Measurements from ENCODE around the gene GTF2H1.

GTF2H1 gene

GRCh38 chr11:18321969-18322711, at the start of gene GTF2H1, which contains the start of gene HPS5:
Gene GTF2H1, plus strand, starts transcription at chr11:18322567. Its CDS starts 10,508 bp downstream, at chr11:18333075.
Gene HPS5, minus strand, starts transcription at chr11:18322140. Its CDS starts 4,282 bp downstream, at chr11:18317858.
- in situ Hi-C loops (cut with HindIII; ENCODE audit: low sequenced_read_pairs) = no loop called here
- H3K4me3 ChIP-seq (ENCODE audit: low read depth, low read length) = peak within 1 kb of the TSS; percentile 76
- peak; percentile 97 for DNase-seq (ENCODE audit: low read depth)
- TF ChIP-seq, protein P1, sequence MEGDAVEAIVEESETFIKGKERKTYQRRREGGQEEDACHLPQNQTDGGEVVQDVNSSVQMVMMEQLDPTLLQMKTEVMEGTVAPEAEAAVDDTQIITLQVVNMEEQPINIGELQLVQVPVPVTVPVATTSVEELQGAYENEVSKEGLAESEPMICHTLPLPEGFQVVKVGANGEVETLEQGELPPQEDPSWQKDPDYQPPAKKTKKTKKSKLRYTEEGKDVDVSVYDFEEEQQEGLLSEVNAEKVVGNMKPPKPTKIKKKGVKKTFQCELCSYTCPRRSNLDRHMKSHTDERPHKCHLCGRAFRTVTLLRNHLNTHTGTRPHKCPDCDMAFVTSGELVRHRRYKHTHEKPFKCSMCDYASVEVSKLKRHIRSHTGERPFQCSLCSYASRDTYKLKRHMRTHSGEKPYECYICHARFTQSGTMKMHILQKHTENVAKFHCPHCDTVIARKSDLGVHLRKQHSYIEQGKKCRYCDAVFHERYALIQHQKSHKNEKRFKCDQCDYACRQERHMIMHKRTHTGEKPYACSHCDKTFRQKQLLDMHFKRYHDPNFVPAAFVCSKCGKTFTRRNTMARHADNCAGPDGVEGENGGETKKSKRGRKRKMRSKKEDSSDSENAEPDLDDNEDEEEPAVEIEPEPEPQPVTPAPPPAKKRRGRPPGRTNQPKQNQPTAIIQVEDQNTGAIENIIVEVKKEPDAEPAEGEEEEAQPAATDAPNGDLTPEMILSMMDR (IDR thresholded peaks at IDR 0.05; ENCODE audit: low read depth, low read length, missing control alignments) = no peak

GRCh38 chr11:18277565-18278271, 44.6 kb upstream of the GTF2H1 start:
- TF ChIP-seq, protein P1 (IDR thresholded peaks at IDR 0.05; ENCODE audit: low read depth, low read length, missing control alignments) = no peak
- no peak overlapping the region for H3K4me3 ChIP-seq (ENCODE audit: low read depth, low read length)
- no peak for DNase-seq (ENCODE audit: low read depth)
- in situ Hi-C loops (cut with HindIII; ENCODE audit: low sequenced_read_pairs) = no loop called here

- H3K4me3 ChIP-seq (ENCODE audit: low read depth, low read length) = no peak overlapping the region
- no peak for DNase-seq (ENCODE audit: low read depth)
- in situ Hi-C loops (cut with HindIII; ENCODE audit: low sequenced_read_pairs) = no loop called here
- TF ChIP-seq, protein P1 (IDR thresholded peaks at IDR 0.05; ENCODE audit: low read depth, low read length, missing control alignments) = no peak
Observed at GRCh38 chr11:18280438-18281045, 41.8 kb upstream of the GTF2H1 start.

GRCh38 chr11:18282626-18283025, 39.7 kb upstream of the GTF2H1 start:
- no peak overlapping the region for H3K4me3 ChIP-seq (ENCODE audit: low read depth, low read length)
- TF ChIP-seq, protein P1 (IDR thresholded peaks at IDR 0.05; ENCODE audit: low read depth, low read length, missing control alignments) = no peak
- no peak for DNase-seq (ENCODE audit: low read depth)
- in situ Hi-C loops (cut with HindIII; ENCODE audit: low sequenced_read_pairs) = no loop called here

- TF ChIP-seq, protein P1 (IDR thresholded peaks at IDR 0.05; ENCODE audit: low read depth, low read length, missing control alignments) = no peak
- H3K4me3 ChIP-seq (ENCODE audit: low read depth, low read length) = no peak overlapping the region
- in situ Hi-C loops (cut with HindIII; ENCODE audit: low sequenced_read_pairs) = no loop called here
- DNase-seq (ENCODE audit: low read depth) = no peak
Observed at GRCh38 chr11:18285841-18286240, 36.5 kb upstream of the GTF2H1 start.

- in situ Hi-C loops (cut with HindIII; ENCODE audit: low sequenced_read_pairs) = no loop called here
- no peak overlapping the region for H3K4me3 ChIP-seq (ENCODE audit: low read depth, low read length)
- no peak for DNase-seq (ENCODE audit: low read depth)
- TF ChIP-seq, protein P1 (IDR thresholded peaks at IDR 0.05; ENCODE audit: low read depth, low read length, missing control alignments) = no peak
Observed at GRCh38 chr11:18288911-18289310, 33.5 kb upstream of the GTF2H1 start.
